Spleen (tissue), 11 donors: ENCODE measurements around the gene LMF1. TPM values are rescaled to one million over a fixed set of nuclear protein-coding genes. Genes with fewer than 3 reads are reported as not detected.
A peak's percentile ranks its signal among the peaks of the same experiment; 100 is the strongest.

Source experiments
- DNase-seq: peaks from one replicate; pipeline ENCODE4 v3.0.0-alpha.2; 2020
- H3K27ac ChIP-seq, 8 donors: fragments of 200-600 bp; sonication (generic) in 7 of 8; 1 replicate in 4 of 8; 2 replicates in 4 of 8; pipeline versions ENCODE4 v1.5.0 to v1.8.0; 2016 to 2021; ENCODE audit warnings: inconsistent platforms in 4 of 8, mild to moderate bottlenecking in 4 of 8, moderate library complexity in 1 of 8
- H3K27me3 ChIP-seq, 7 donors: fragments of 200-600 bp; sonication (generic) in 6 of 7; replicated peaks in 1 of 7; 1 replicate in 4 of 7; 2 replicates in 3 of 7; pipeline versions ENCODE4 v1.5.0 to v1.8.0; 2016 to 2021; ENCODE audit warnings: inconsistent platforms in 3 of 7, mild to moderate bottlenecking in 1 of 7
- H3K36me3 ChIP-seq, 6 donors: fragments of 200-600 bp; sonication (generic) in 5 of 6; 1 replicate in 4 of 6; 2 replicates in 2 of 6; pipeline versions ENCODE4 v1.5.0 to v1.8.0; 2016 to 2021; ENCODE audit warnings: inconsistent platforms in 2 of 6
- H3K4me1 ChIP-seq, 6 donors: fragments of 200-600 bp; sonication (generic) in 5 of 6; 1 replicate in 3 of 6; 2 replicates in 3 of 6; pipeline versions ENCODE4 v1.5.0 to v1.8.0; 2016 to 2021; ENCODE audit warnings: inconsistent platforms in 3 of 6
- H3K4me3 ChIP-seq, 8 donors: fragments of 200-600 bp; sonication (generic) in 7 of 8; 1 replicate in 4 of 8; 2 replicates in 4 of 8; pipeline versions ENCODE4 v1.5.0 to v1.8.0; 2016 to 2021; ENCODE audit warnings: inconsistent platforms in 4 of 8, mild to moderate bottlenecking in 4 of 8, moderate library complexity in 2 of 8
- H3K9me3 ChIP-seq, 8 donors: fragments of 200-600 bp; sonication (generic) in 7 of 8; 1 replicate in 4 of 8; 2 replicates in 4 of 8; pipeline versions ENCODE4 v1.5.0 to v1.8.0; 2016 to 2021; ENCODE audit warnings: inconsistent platforms in 4 of 8
- POLR2A ChIP-seq, 3 donors: fragments of 450-650 bp; IDR thresholded peaks; one replicate each; pipeline ENCODE4 v1.5.1; 2017; ENCODE audit warnings: antibody characterized with exemption in 3 of 3, mild to moderate bottlenecking in 1 of 3
- POLR2AphosphoS5 ChIP-seq, 3 donors: sonication (generic); formaldehyde crosslinking; IDR thresholded peaks; one replicate each; pipeline ENCODE4 v1.5.1; 2017; ENCODE audit warnings: antibody characterized with exemption in 3 of 3
- WGBS, 5 donors: extraction: QIAGEN DNeasy Blood & Tissue Kit in 3 of 5; methylation state at CpG; one replicate each; pipeline versions ENCODE4 v1.1.5 to v1.1.7; 2013 to 2018; 5-methylcytosine and 5-hydroxymethylcytosine counted together
- intact Hi-C: fragments of 100-400 bp; cut with DNase I; formaldehyde crosslinking; loops from one replicate; pipeline ENCODE4 v1.15.0; 2023; ENCODE audit warnings: low total_unique reads
- polyA plus RNA-seq, 3 donors: library from polyadenylated mRNA; stranded (reverse); fragments of 200-250 nt; gene quantifications; one replicate each; pipeline ENCODE4 v1.2.1, GENCODE V29; 2013
- total RNA-seq, 7 donors: library from RNA; depleted of rRNA in 3 of 7; stranded (reverse); fragments of >200 nt in 3 of 7; fragmentation: NEBNext Ultra II Directional in 4 of 7; extraction: Animal tissue kit (Norgen Biotek cat#: 25700) in 4 of 7; gene quantifications; one replicate each; pipeline versions ENCODE4 v1.1.0 to v1.2.1, GENCODE V29; 2016 to 2021
- TF ChIP-seq, protein P1 (sequence below), 11 experiments: fragments of 200-600 bp in 7 of 11; fragments of 450-650 bp in 4 of 11; sonication (generic) in 4 of 11; IDR thresholded peaks in 8 of 11; conservative IDR thresholded peaks in 3 of 11; 1 replicate in 7 of 11; 2 replicates in 4 of 11; pipeline versions ENCODE4 v1.4.0 to v1.8.0; 2016 to 2021; ENCODE audit warnings: antibody characterized with exemption in 11 of 11, inconsistent platforms in 4 of 11, mild to moderate bottlenecking in 1 of 11
- donor health status: healthy with polysubstance abuse.
- donor health status: DM: no; HTN: no; CAD: no; lungs with moderate emphysema.
- donor health status: DM: no; HTN: no; CAD: no.
- donor health status: Bipolar disorder and iron deficiency.
- donor health status: healthy.
- donor health status: DM: no; HTN: no; CAD: no.
- donor health status: DM: yes; HTN: yes; CAD: no.

The LMF1 gene
- total and polyA plus RNA-seq, 10 donors: 10.4 to 57.6 (median 32.5) TPM

DNA sequence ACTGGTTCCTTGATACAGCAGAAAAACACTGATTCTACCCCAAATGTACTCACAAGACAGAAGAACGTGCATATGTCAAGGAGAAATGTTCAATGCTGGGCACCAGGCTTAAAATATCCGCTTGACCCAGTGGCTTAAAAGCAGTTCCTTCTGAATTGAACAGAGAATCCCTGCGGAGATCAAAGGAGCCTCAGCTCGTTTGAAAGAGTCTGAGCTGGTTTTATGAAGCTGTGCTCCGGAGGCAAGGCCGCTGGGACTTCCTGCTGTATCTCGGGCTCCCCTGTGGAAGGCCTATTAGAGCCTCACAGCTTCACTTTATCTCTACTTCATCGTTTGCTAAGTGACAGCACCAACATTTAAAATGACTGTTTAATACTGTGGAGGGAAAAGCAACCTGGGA is 2.2 kb downstream of the LMF1 start:
- Histone ChIP-seq H3K27me3 (no peaks in the 10 kb centered on the region), H3K9me3 (peaks cover 0 to 7% (median 0%) of the 10 kb centered on the region in 8 donors), H3K27ac (no peak overlapping the region), H3K36me3 (peaks cover 0 to 29% (median 0%) of the 10 kb centered on the region in 6 donors), H3K4me1 (peaks cover 10 to 66% (median 51%) of the 10 kb centered on the region in 6 donors), H3K4me3 (no peak overlapping the region)
- no peak for DNase-seq
- intact Hi-C loops: no loop called here
- 74 to 83% (median 79%) methylated on average over 8 of the region's 8 CpGs for WGBS, 5 donors
- TF ChIP-seq POLR2A (IDR thresholded peaks at IDR 0.05) (no peak), POLR2AphosphoS5 (IDR thresholded peaks at IDR 0.05) (no peak)
- TF ChIP-seq, protein P1, sequence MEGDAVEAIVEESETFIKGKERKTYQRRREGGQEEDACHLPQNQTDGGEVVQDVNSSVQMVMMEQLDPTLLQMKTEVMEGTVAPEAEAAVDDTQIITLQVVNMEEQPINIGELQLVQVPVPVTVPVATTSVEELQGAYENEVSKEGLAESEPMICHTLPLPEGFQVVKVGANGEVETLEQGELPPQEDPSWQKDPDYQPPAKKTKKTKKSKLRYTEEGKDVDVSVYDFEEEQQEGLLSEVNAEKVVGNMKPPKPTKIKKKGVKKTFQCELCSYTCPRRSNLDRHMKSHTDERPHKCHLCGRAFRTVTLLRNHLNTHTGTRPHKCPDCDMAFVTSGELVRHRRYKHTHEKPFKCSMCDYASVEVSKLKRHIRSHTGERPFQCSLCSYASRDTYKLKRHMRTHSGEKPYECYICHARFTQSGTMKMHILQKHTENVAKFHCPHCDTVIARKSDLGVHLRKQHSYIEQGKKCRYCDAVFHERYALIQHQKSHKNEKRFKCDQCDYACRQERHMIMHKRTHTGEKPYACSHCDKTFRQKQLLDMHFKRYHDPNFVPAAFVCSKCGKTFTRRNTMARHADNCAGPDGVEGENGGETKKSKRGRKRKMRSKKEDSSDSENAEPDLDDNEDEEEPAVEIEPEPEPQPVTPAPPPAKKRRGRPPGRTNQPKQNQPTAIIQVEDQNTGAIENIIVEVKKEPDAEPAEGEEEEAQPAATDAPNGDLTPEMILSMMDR (IDR thresholded peaks at IDR 0.05 in 8 of 11, conservative IDR thresholded peaks at IDR 0.05 in 3 of 11): no peak

DNA sequence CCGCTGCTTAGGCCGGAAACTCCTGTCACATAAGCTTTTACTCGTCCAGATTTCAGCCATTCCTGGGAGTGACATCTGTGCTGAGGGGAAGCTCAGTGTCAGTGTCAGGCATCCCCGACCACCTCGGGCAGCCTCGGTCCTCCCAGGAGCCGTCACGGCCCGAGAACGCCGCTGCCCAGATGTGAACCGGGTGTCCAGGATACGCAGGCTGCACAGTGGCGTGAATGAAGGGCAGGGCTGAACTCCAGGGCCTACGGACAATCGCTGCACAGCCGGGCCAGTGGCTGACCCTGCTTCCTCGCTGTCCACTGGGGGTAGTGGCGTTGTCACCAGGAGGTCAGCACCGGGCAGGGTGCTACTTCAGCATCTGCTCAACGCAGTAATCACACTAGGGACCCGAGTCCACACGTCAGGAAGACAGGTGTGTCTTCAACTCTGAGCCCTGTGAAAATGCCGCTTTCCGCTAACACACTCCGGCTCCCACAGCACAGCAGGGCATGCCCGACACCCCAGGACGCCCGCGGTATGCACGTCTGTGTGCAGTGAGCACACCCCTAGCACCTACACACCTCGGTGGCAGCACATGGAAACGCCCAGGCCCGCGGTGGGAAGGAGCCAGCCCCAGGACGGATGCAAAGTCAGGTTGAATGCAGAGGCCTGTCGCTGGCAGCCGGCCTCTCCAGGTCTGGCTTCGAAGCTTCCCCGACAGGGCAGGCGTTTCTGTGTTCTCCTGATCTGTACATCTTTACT is 3.1 kb downstream of the LMF1 start:
- Histone ChIP-seq H3K4me1 (peaks cover 10 to 75% (median 59%) of the 10 kb centered on the region in 6 donors), H3K36me3 (peaks cover 0 to 29% (median 0%) of the 10 kb centered on the region in 6 donors), H3K4me3 (no peak overlapping the region), H3K9me3 (peaks cover 0 to 7% (median 0%) of the 10 kb centered on the region in 8 donors), H3K27me3 (no peaks in the 10 kb centered on the region), H3K27ac (no peak overlapping the region)
- TF ChIP-seq, protein P1 (IDR thresholded peaks at IDR 0.05 in 8 of 11, conservative IDR thresholded peaks at IDR 0.05 in 3 of 11): no peak
- TF ChIP-seq POLR2AphosphoS5 (IDR thresholded peaks at IDR 0.05) (no peak), POLR2A (IDR thresholded peaks at IDR 0.05) (no peak)
- no peak for DNase-seq
- WGBS, 5 donors: 93 to 98% (median 94%) methylated on average over 26 to 41 of the region's 41 CpGs
- intact Hi-C loops: no loop called here

DNA sequence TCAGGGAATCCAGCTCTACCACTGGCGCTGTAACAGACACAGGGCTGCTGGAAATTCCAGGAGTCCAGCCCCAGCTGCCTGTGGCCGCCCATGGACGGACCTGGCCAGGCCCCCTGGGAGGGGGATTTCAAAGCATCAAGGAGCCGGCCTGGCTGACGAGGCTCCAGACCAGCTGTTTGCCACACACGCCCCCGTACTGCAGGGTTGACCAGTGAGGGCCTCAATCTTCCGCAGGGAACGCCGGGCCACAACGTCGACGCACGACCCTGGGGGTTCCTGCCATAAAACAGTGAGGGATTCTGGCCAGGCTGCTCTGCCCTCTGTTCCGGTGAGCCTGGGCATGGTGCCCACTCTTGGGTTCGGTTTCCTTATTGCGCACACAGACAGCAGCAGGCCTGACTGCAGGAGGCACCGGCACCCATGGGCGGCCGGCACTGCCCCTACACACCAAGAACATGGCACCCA is 3.7 kb downstream of the LMF1 start:
- H3K4me3 ChIP-seq: no peak overlapping the region
- intact Hi-C loops: no loop called here

More for the DNA sequence above, 3.7 kb downstream of the LMF1 start:
- DNase-seq: no peak
- 73 to 93% (median 81%) methylated on average over 8 to 20 of the region's 20 CpGs for WGBS, 5 donors
- TF ChIP-seq POLR2A (IDR thresholded peaks at IDR 0.05): no peak
- peak; percentile 61 to 70 (median 64) for TF ChIP-seq POLR2AphosphoS5 (IDR thresholded peaks at IDR 0.05)
- TF ChIP-seq, protein P1 (IDR thresholded peaks at IDR 0.05 in 8 of 11, conservative IDR thresholded peaks at IDR 0.05 in 3 of 11): no peak
- Histone ChIP-seq H3K36me3 (peaks cover 0 to 29% (median 0%) of the 10 kb centered on the region in 6 donors), H3K4me1 (peaks cover 10 to 81% (median 63%) of the 10 kb centered on the region in 6 donors), H3K9me3 (peaks cover 0 to 7% (median 0%) of the 10 kb centered on the region in 8 donors), H3K27me3 (no peaks in the 10 kb centered on the region), H3K27ac (peak overlapping the region in 1 of 8 donors; percentile 17)
